GM21367 (cell line): ENCODE measurements around the gene KRAS.
"Not testable (repeated sequence)": the region's sequence is repeated elsewhere in the genome, so short reads cannot be mapped to it uniquely, and the experiment has no call there.

Source experiments
- ATAC-seq: cut with Tn5 transposase; IDR thresholded peaks from one replicate; pipeline ENCODE4 v1.9.1; 2021; ENCODE audit not compliant: unreplicated experiment

Gene KRAS

DNA sequence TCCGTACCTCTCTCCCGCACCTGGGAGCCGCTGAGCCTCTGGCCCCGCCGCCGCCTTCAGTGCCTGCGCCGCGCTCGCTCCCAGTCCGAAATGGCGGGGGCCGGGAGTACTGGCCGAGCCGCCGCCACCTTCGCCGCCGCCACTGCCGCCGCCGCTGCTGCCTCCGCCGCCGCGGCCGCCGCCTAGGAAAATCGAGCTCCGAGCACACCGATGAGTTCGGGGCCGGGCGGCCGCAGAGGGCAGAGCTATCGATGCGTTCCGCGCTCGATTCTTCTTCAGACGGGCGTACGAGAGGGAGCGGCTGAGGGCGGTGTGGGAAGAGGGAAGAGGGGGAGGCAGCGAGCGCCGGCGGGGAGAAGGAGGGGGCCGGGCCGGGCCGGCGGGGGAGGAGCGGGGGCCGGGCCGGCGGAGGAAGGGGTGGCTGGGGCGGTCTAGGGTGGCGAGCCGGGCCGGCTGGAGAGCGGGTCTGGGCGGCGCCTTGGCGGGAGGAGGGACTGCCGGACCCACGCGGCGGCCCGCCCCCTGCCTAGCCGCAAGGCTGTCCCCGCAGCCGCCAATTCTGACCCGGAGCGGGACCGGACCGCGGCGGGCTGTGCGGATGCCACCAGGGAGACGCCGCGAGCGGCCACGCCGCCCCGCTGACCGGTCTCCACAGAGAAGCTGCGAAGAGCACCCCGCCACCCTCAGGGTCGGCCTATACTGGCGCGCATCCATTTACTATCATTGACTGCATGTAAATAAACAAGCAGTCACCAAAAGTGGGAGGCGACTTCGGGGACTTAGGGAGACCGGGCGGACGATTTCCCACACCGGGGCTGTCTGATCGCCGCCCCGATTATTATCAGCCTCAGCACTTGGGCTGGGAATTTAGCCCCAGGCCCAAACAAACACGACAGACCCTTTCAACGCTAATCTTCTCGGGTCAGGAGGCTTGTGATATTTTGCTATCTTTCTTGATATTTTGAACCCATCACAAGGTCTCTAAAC is at the start of gene KRAS:
Gene KRAS, minus strand, starts transcription at position 186 of the 987 bp plus-strand sequence.
- ATAC-seq = peak; percentile 71

GRCh38 chr12:25296381-25296780 is 45.7 kb upstream of the KRAS start:
- ATAC-seq = no peak

- ATAC-seq = no peak
Observed at GRCh38 chr12:25295361-25295760, 44.6 kb upstream of the KRAS start.

DNA sequence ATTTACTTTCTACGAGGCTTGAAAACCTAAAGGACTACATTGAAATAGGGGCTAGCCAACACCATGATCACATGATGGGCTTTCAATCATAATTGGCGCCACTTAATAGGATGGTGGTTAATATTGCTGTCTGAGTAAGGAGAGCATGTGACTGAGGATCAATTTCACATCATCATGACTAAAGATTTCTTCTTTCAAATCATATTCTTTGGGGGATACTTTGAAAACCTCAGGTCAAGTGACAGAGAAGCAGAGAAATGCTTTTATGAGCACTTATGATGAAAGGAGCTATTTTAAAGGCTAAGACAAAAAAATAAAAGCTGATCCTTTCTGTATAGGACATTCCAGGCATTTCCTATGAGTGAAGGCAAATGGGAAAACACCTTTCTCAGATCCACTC is 42.9 kb upstream of the KRAS start:
- no peak for ATAC-seq

GRCh38 chr12:25292810-25293221 is 42.1 kb upstream of the KRAS start:
- ATAC-seq = not testable (repeated sequence)

DNA sequence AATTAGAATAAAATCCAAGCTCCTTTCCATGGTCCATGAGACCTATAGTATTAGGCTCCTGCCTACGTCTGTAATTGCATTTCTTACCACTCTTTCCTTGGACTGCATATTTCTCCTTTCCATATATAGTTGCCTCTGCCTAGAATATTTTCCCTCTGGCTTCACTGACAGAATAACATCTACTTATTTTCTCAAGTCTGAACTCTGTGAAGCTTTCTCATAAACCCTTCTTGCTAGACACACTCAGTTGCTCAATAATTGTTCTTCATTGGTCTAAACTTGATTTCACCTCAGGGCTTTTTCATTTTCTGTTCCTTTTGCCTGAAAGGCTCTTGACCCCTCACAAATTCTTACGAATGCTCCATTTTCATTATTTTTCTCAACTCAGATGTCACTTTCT is 36.9 kb upstream of the KRAS start:
- ATAC-seq = no peak

DNA sequence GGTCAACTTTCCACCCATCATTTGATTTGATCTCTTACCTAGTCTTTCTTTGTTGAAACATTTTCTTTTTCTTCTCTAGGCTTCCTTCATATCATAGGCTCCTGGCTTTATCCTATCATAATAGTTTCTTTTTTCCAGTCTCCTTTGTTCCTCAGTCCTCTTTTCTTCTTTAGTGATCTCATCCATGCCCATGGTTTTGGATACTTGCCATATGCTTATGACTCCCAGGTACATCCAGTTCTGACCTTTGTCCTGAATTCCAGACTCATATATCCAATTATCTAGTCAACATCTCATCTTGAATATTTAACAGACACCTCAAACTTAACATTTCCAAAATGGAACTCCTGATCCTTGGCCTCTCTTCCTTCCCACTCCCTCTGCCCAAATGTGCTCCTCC is 36.1 kb upstream of the KRAS start:
- no peak for ATAC-seq

- ATAC-seq = no peak
Observed at GRCh38 chr12:25284024-25284423, 33.3 kb upstream of the KRAS start.

- ATAC-seq = no peak
Observed at GRCh38 chr12:25283006-25283405, 32.3 kb upstream of the KRAS start.

DNA sequence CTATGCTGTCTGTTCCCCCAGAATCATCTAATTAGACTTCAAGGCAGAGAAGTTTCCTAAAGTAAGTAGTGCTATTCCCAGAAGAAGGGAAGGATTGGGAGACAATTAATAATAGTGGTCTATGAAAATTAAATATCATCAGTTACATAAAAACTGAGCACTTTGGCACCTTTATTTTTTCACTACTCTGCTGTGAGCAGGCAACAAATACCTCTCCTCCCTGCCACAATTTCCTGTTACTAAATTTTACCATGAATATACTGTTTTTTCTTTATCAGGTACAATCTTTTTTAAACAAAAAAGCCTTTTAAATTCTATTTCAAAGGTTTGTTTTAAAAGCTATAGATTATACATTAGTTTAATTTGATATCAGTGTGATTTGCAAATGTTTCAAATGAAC is 29.4 kb upstream of the KRAS start:
- ATAC-seq = no peak

DNA sequence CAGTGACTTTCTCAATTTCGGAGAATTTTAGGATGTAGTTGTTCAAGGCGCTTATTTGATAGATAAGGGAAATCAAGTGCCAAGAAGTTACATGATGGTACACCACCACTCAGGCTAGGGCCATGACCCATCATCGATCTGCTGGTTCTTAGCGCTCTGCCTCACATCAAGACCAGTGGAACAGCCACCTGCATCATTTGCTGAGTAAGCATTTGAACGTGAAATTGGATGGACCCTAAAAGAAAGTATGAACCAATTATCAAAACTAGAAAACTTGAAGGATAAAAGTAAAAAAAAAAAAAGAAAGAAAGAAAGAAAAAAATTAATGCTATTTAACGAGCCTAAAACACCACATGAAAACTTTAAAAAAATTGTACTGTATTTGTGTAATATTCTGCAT is 27.5 kb upstream of the KRAS start:
- no peak for ATAC-seq

DNA sequence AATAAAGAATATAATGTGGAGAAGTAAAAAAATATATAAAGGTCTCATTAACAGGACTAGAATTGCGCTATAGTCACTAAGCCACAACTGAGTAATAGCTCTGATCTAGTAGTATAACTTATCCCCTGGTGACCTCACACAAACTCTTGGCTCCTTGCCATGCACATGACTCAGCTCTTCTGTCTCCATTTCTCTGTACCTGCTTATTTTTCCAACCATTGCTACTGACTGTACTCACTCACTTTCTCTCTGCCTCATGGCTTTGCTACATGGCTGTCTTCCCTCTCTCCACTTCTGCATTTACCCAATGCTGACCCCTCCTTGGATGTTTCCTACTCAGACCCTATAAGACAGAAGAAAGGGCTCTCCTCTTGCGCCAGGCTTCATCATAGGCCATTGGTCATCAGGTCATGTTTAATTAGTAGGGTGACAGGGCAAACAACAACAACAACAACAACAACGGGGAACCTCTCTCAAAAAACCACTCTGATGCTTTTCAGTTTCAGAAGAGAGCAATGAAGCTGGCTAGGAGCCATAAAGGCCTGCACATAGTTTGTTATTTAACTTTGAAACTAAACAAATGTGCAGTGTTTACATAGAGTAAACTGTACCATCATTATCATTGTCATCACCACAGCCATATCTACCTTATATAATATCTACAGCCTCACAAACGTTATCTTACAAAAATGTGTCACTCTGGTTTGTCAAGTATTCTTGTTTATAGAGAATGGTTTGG is 25.6 kb upstream of the KRAS start:
- no peak for ATAC-seq

- ATAC-seq = no peak
Observed at GRCh38 chr12:25271486-25272098, 20.9 kb upstream of the KRAS start.

- peak; percentile 78 for ATAC-seq
Observed at GRCh38 chr12:25269701-25270100, 19.0 kb upstream of the KRAS start.

- no peak for ATAC-seq
Observed at GRCh38 chr12:25266497-25266896, 15.8 kb upstream of the KRAS start.

GRCh38 chr12:25264862-25265261 is 14.1 kb upstream of the KRAS start:
- ATAC-seq = no peak

DNA sequence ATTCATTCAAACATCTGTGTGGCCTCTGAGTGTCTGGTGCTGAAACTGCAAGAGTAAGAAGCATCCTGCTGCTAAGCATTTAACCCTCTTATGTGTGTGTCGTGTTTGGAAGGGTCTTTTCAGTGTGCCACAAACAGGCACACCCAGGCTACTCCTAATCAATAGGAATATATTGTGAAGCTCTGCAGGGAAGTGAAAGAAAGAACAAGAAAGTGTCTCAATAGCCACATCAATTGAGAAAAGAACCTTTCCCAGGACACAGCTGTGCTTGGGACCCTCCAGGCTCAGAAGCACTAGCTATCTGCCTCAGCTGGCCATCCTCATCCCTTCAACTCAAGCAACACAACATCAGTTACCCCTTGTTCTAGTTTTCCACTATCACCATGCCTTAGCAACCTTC is 13.4 kb upstream of the KRAS start:
- ATAC-seq = peak; percentile 22

DNA sequence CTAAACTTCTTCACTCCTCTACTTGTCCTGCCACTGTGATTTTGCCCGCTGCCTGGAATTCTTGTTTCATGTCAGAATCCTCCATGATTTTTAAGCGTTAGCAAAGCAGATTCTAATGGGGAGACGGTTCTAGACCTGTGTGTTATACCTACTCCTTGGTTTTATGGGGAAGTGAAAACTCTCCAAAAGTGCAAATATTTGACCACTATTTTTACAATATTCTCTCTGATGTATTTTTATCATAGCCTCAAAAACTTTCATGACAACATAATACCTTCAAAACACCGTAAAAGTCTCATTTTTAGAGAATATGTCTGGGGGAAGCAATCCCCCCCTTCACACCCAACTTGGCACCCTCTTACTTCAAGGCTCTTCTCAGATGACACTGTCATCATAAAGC is 12.9 kb upstream of the KRAS start:
- peak; percentile 51 for ATAC-seq

- ATAC-seq = no peak
Observed at GRCh38 chr12:25262389-25263074, 11.8 kb upstream of the KRAS start.

GRCh38 chr12:25257590-25258324 is 7.0 kb upstream of the KRAS start:
- no peak for ATAC-seq
